NCI-H1436 treated with DMSO at 0.1 percent for 48 hours (cell line): Measurements from ENCODE around the gene CRYGN.

Experiments
- DNase-seq: peaks from one replicate; lab custom pipeline; 2025; lab: John Stamatoyannopoulos, UW

CRYGN gene

GRCh38 chr7:151379534-151380198 is 60.3 kb downstream of the CRYGN start:
- DNase-seq, result no peak

GRCh38 chr7:151379193-151379520 is 60.8 kb downstream of the CRYGN start:
- DNase-seq, result no peak
